HG03575 (cell line): ENCODE data around the gene IDH3G.
"Not testable (repeated sequence)": the region's sequence is repeated elsewhere in the genome, so short reads cannot be mapped to it uniquely, and the experiment has no call there.

Source experiments
- ATAC-seq: cut with Tn5 transposase; IDR thresholded peaks from one replicate; pipeline ENCODE4 v1.9.1; 2021; ENCODE audit not compliant: unreplicated experiment, insufficient number of reproducible peaks, low FRiP score; ENCODE audit errors: extremely low read depth

The IDH3G gene

DNA sequence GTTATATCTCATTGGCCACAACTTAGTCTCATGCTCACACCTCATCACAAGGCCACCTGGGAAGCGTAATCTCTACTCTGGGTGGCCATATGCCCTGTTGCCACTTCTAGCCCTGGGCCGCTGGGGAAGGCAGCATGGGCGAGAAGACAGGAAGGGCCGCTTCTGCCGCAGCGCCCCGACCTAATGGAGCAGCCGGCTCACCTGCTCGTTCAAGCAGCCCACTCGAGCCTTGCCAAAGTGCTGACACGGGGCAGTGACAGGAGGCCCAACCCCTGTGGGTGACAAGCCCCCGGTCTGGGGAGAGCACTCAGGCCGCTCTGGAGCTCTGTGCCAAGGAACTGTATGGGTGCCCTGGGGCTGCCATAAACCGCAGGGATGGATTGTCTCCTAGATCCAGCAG is 52.1 kb downstream of the IDH3G start:
- not testable (repeated sequence) for ATAC-seq

DNA sequence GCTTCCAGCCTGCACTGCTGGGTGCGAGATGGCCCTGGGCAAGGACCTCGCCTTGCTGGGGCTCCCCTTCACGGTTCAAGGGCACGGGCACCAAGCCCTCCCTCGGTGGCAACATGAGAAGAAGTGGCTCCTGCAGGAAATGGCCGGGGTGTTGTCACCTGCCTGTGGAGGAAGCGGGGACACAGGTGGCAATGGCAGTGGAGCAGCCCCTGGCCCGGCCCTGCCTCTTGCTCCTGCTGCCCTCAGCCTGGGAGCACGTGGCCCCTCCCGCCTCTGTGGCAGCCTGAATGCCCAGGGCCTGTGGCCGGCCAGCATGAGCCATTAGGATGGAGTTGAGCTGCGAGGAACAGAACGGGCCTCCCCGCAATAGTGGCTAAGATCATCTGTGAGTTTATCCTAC is 52.7 kb downstream of the IDH3G start:
- ATAC-seq, result no peak

DNA sequence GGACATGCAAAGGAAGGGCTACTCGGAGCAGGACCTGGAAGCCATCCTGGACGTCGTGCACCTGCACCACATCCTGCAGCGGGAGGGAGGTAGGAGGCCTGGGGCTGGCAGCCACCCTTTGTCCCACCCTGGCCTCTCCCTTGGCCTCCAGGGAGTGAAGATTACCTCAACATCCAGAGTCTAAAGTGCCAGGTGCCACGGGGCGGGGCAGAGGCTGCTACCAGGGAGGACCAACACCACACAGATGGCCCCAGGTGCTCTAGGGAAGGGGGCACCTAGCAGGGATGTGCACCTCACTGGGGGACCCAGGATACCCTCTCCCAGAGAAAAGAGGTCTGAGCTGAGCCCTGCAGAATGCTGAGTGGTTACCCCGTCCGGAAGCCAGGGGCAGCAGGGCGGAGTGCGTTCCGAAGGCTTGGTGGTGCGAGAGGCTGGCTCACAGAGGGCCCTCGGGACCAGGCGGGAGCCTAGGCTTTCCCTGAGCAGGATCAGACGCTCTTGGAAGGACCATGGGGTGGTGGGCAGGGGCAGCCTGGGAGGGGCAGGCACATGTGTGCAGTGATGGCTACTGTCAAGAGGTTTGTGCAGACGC is 53.4 kb downstream of the IDH3G start:
- no peak for ATAC-seq

DNA sequence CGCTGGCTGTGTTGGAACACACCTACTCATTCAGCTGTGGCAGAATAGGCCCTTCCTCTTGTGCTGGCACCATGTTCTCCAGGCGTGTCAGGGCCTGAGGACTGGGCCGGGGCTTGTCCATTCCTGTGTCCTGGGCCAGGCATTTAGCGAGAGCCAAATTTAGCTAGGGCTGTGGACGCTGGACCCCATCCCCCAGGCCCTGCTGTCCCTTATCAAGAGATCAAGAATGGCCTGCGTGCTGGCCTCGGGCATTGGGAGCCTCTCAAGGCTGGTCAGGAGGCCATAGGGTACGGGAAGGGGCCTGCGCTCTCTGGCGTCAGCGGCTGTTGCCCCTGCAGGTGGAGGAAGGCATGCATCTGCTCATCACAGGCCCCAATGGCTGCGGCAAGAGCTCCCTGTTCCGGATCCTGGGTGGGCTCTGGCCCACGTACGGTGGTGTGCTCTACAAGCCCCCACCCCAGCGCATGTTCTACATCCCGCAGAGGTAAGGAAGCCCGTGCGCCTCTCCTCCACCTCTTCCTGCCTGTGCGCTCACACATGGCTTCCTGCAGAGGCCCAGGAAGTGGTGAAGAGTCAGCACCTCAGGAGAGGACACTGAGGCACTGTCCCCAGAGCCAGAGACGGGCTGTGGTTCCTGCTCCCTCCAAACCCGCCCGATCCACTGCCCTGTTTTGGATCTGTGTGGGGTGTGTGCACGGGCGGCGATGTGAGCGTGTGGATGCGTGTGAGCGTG is 54.3 kb downstream of the IDH3G start:
- ATAC-seq, result no peak

DNA sequence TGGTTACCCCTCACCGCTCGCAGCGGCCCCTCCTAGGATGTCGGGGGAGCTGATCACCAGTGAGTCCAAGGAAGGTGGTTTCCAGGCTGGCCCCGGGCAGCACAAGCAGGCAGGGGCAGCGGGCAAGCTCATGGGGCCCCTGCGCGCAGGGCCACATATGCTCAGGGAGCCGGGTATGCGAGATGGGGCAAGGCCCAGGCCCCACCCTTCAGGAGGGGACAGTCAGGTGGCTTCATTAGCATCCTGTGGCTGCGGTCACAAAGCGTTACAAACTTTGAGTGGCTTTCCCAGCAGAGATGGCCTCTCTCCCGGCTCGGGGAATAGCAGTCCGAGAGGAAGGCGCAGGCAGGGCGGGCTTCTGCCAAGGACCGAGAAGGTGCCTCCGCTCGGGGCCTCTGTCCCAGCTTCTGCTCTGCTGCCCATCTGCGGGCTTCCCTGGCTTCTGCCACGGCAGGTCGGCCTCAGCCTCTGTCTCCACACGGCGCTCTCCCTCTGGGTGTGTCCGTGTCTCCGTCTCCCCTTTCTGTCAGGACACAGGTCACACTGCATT is 56.0 kb downstream of the IDH3G start:
- ATAC-seq, result no peak

DNA sequence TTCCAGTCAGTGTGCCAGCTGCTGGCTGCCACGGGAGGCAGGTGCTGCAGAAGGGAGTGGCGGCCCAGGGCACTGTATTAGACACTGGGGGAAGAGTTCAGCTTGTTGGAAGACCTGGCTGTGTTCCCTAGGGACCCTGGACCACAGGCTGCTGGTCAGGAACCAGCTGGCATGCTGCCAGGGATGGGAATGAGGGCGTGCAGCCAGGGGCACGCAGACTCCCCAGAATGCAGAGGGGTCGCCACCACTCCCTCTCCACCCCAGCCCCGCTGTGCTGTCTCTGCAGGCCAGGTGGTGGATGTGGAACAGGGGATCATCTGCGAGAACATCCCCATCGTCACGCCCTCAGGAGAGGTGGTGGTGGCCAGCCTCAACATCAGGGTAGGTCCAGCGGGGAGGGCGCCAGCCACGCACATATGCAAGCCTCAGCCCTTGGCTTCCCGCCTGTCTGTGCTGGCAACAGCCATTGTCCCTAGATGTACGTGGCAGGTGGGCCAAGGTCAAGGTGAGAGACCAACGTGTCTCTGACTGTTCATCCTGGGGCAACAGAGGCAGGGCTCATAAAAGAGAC is 57.2 kb downstream of the IDH3G start:
- ATAC-seq, result no peak

GRCh38 chrX:153736071-153736820 is 57.9 kb downstream of the IDH3G start:
- no peak for ATAC-seq
